Subcutaneous adipose tissue (tissue), 4 donors: ENCODE measurements around the gene NDUFB8. TPM values are rescaled to one million over a fixed set of nuclear protein-coding genes. Genes with fewer than 3 reads are reported as not detected.

Experiments
- total RNA-seq, 4 donors: library from RNA; depleted of rRNA; stranded (reverse); fragments of >200 nt; gene quantifications; one replicate each; pipeline ENCODE4 v1.1.0, GENCODE V29; 2016
- TF ChIP-seq, protein P1 (sequence below): fragments of 450-650 bp; IDR thresholded peaks from one replicate; pipeline ENCODE4 v1.5.1; 2016; ENCODE audit warnings: low read depth, mild to moderate bottlenecking, control low read depth, antibody characterized with exemption, moderate library complexity

Gene NDUFB8
- 100 to 1,000 TPM in 3 of 4 donors, 10 to 100 TPM in 1; 84.9 to 176 (median 135) TPM for total RNA-seq

DNA sequence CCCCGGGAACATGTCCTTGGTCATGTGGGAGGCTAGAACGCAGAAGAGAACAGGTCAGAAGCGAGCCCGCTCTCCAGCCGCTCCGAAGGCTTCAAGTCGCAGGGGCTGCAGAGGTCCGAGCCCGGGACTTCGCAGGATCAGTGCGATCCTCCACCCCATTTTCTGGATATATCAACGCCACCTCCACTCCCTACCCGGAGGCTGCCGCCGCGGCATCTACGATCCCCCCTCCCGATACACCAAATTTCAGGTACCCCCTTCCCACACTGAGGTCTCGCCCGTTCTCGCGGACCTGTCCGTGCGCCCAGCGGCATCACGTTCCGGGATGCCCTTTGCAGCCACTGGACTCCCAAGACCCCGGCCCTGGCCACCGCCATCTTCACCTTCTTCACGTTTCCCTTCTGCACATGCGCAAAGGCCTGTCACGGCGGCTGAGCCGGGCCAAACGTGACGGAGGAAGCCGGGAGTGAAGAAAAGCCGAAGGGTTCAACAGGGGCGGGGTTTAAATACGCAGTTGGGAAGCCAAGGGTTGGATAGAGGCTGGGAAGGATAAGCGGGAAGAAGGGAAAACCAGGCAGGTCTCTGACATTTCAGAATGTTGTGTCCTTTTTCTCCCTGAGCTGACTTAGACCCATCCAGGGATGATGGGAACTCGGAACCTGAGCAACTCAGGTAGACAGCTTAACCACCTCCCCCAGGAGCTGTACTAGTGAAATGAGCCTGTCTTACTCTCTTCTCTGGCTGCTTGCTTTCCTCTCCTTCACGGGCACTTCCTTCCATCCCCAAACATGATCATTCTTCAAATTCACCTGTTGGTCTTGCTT is at the start of gene NDUFB8:
NDUFB8 (minus strand) TSS at position 397 of the 824 bp plus-strand sequence; CDS start at position 377, 20 bp downstream.
- TF ChIP-seq, protein P1, sequence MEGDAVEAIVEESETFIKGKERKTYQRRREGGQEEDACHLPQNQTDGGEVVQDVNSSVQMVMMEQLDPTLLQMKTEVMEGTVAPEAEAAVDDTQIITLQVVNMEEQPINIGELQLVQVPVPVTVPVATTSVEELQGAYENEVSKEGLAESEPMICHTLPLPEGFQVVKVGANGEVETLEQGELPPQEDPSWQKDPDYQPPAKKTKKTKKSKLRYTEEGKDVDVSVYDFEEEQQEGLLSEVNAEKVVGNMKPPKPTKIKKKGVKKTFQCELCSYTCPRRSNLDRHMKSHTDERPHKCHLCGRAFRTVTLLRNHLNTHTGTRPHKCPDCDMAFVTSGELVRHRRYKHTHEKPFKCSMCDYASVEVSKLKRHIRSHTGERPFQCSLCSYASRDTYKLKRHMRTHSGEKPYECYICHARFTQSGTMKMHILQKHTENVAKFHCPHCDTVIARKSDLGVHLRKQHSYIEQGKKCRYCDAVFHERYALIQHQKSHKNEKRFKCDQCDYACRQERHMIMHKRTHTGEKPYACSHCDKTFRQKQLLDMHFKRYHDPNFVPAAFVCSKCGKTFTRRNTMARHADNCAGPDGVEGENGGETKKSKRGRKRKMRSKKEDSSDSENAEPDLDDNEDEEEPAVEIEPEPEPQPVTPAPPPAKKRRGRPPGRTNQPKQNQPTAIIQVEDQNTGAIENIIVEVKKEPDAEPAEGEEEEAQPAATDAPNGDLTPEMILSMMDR: no peak

DNA sequence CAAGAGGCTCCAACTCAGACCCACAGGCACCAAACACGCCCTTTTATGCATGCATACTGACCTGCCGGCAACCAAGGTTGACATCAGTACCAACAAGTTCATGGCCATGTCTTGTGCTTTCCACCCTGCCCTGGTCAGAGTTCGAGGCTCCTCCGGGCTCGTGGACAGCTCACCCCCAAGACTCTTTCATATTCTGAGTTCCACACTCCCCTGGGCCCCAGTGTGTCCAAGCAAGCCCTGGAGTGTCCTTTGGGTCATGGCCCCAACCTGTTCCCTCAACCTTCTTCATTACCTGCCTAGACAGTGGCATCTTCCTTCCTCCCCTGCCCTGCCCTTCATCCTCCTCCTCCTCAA is 46.6 kb upstream of the NDUFB8 start:
- TF ChIP-seq, protein P1: no peak

DNA sequence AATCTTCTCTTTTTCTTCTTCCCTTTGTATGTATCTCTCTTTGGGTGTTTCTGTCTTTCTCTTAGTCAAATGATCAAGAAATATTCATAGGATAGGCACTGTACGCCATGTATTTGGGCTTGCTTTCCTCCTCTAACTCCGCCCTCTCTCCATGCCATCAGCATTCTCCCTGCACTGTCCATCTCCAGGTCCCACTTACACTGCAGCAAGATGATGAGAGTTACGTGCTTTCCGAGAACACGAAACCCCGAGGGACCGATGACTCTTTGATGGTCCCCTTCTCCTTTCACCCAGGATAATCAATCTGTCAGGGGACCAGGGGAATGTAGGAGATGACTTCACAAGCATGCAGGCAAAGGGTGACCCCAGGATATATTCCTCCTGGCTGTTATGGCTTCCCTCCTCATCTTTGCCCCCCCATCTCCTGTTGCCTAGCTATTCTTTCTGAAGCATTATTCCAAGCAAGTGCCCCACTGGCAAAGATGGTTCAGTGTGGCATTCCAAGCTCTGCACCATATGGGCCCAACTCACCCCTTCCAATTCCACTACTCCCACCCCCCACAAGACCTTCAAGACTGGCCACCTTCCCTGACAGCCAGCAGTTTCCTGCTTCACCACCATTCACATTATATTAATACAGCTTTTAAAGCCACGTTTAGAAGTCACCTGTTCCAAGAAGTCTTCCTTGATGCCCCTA is 46.1 kb upstream of the NDUFB8 start:
- TF ChIP-seq, protein P1: no peak

DNA sequence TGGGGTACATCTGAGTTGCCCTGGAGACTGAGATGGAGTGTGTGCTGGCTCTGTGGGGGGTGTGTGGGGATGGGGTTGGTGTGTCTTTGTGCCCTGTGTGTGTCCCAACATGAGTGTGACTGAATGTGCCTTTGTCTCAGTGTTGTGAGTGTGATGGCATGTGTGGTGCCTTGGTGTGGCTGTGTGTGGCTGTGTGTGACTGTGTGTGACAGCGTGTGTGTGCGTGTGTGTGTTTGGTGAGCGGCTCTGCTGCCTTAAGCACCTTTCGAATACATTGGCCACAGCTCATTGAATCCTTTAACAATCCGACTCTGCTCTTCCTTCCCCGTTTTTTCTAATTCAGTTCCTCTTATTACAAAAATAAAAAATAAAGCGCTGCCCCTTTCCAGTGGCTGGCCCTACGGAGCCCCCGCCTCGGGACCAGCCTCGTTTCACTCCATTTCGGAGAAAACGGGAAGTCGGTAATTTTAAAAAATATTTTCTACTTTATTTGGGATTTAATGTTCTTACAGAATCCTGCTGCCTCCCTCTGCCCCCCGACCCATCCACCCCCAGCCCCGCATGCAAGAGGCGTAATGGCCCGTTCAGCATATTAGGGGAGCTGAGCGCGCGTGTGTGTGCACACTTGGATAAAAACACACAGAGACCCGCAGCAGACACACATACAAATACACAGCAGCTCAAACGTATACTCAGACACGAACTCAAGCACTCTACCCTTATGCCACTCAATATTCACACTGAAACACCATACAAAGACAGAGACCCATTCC is 41.6 kb upstream of the NDUFB8 start:
- TF ChIP-seq, protein P1: no peak

DNA sequence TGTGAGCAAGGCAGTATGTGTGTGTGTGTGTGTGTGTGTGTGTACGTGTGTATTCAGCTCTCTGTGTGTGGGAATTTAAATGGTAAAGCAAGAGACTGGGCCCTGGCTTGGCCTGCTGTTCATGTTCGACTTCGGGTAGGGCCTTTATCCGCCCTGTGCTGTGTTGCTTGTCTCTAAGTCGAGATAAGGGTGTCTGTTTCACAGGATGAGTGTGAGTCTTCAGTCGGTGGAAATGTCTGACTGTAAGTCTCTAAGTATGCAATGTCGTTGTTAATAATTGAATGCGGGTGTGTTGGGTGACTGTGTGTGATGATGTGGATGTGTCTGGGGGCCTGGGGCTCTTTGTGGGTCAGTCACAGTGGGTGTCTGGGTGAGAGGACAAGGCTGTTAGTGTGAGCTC is 40.8 kb upstream of the NDUFB8 start:
- TF ChIP-seq, protein P1: no peak

DNA sequence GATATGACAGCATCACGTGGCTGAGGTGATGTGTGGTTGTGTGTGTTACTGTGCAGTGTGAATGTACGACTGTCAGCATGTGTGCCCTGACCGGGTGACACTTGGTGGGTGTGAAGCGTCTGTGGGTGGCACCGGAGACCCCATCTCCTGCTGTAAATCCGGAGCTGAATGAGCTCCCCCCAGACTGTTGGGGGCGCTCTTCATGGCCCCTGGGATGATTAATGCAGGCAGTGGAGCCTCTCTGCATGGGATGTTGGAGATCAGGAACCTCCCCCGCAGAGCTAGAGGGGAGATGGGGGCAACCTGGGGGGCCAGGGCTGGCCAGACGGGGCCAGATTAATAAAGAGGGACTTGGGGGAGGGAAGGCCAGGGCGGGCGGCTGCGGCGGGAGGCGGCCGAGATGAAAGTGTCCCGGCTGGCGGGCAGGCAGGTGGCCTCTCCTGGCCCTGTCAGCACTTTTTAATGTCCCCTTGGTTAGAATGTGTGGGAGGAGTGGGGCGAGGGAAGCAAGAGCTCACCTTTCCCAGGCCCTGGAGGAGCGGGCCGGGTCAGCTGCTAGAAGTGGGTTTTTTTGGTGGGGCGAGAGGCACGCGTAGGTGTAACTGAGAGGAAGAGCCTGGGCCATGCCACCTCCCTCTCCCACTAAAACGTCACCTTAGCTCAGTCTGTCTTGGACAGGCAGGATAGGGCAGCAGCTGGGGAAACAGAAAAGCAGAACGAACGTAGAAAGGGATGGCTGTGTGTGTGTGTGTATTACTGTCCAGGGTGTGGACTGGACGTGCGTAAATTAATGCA is 40.2 kb upstream of the NDUFB8 start:
- TF ChIP-seq, protein P1: no peak
